Neural progenitor cell (in vitro differentiated cells): ENCODE results near the gene SPDYE16. TPM values are rescaled to one million over a fixed set of nuclear protein-coding genes. Genes with fewer than 3 reads are reported as not detected.
"Not testable (repeated sequence)": the region's sequence is repeated elsewhere in the genome, so short reads cannot be mapped to it uniquely, and the experiment has no call there.

ENCODE experiments used
- DNase-seq: peaks from one replicate; pipeline ENCODE4 v3.0.0-alpha.2; 2016; ENCODE audit warnings: low spot score
- H2AFZ ChIP-seq: fragments of 200-600 bp; sonication (generic); replicated peaks from 2 replicates; pipeline ENCODE4 v1.6.1; 2016; ENCODE audit warnings: antibody characterized with exemption
- H3F3A ChIP-seq: fragments of 200-600 bp; sonication (generic); 2 replicates; pipeline ENCODE4 v1.6.1; 2016; ENCODE audit warnings: antibody characterized with exemption, low read depth
- H3K27ac ChIP-seq: fragments of 200-600 bp; sonication (generic); 2 replicates; pipeline ENCODE4 v1.5.1; 2016; ENCODE audit warnings: mild to moderate bottlenecking
- H3K27me3 ChIP-seq: fragments of 200-600 bp; sonication (generic); 2 replicates; pipeline ENCODE4 v1.6.1; 2016; ENCODE audit warnings: mild to moderate bottlenecking, moderate library complexity
- H3K36me3 ChIP-seq: fragments of 200-600 bp; sonication (generic); 2 replicates; pipeline ENCODE4 v1.5.1; 2016
- H3K4me1 ChIP-seq: fragments of 200-600 bp; sonication (generic); 2 replicates; pipeline ENCODE4 v1.6.1; 2016; ENCODE audit warnings: mixed run types
- H3K4me2 ChIP-seq: fragments of 200-600 bp; sonication (generic); 2 replicates; pipeline ENCODE4 v1.6.1; 2016
- H3K4me3 ChIP-seq: fragments of 200-600 bp; sonication (generic); 2 replicates; pipeline ENCODE4 v1.5.1; 2016
- H3K79me2 ChIP-seq: fragments of 200-600 bp; sonication (generic); 2 replicates; pipeline ENCODE4 v1.6.1; 2016; ENCODE audit warnings: low read depth
- H3K9ac ChIP-seq: fragments of 200-600 bp; sonication (generic); 2 replicates; pipeline ENCODE4 v1.6.1; 2016
- H3K9me3 ChIP-seq: fragments of 200-600 bp; sonication (generic); 2 replicates; pipeline ENCODE4 v1.5.1; 2016; ENCODE audit warnings: low read depth
- H4K20me1 ChIP-seq: fragments of 200-600 bp; sonication (generic); 2 replicates; pipeline ENCODE4 v1.6.1; 2016; ENCODE audit warnings: low read depth
- H3K27ac Mint-ChIP-seq: 3 replicates; pipeline ENCODE4 v1.8.0; 2021; ENCODE audit warnings: mixed read lengths
- H3K27me3 Mint-ChIP-seq: 2 replicates; pipeline ENCODE4 v1.8.0; 2022; ENCODE audit warnings: low read depth, mild to moderate bottlenecking, inconsistent platforms, moderate library complexity, mixed read lengths; ENCODE audit not compliant: insufficient read depth
- H3K36me3 Mint-ChIP-seq: 3 replicates; pipeline ENCODE4 v1.8.0; 2021; ENCODE audit warnings: mixed read lengths
- H3K4me1 Mint-ChIP-seq: 3 replicates; pipeline ENCODE4 v1.8.0; 2021; ENCODE audit warnings: mixed read lengths
- H3K4me3 Mint-ChIP-seq: 3 replicates; pipeline ENCODE4 v1.8.0; 2021; ENCODE audit warnings: mild to moderate bottlenecking, moderate library complexity, mixed read lengths
- H3K9me3 Mint-ChIP-seq: 3 replicates; pipeline ENCODE4 v1.8.0; 2020; ENCODE audit warnings: mixed read lengths
- total RNA-seq: library from RNA; depleted of rRNA; stranded (reverse); fragments of >200 nt; gene quantifications from 2 replicates; pipeline ENCODE4 v1.2.3, GENCODE V29; 2015; ENCODE audit warnings: low replicate concordance

The SPDYE16 gene
- total RNA-seq, 1 donor from 2014 or later: 0.28 TPM

GRCh38 chr7:76565001-76565400 lies 21.9 kb upstream of the SPDYE16 start:
- DNase-seq, H3K27ac ChIP-seq, H2AFZ ChIP-seq, H3K36me3 ChIP-seq, H3K4me1 ChIP-seq, H3K4me2 ChIP-seq, H3K4me1 Mint-ChIP-seq, H3K4me3 Mint-ChIP-seq, H3K27ac Mint-ChIP-seq, H3K9ac ChIP-seq, H3K27me3 Mint-ChIP-seq, H3K9me3 ChIP-seq, H4K20me1 ChIP-seq, H3K4me3 ChIP-seq, H3F3A ChIP-seq, H3K27me3 ChIP-seq: not testable (repeated sequence)
- peaks cover 47% of the 10 kb centered on the region for H3K79me2 ChIP-seq
- peaks cover 22% of the 10 kb centered on the region for H3K36me3 Mint-ChIP-seq
- H3K9me3 Mint-ChIP-seq: peaks cover 25% of the 10 kb centered on the region

- Mint-ChIP-seq H3K9me3 (peaks cover 17% of the 10 kb centered on the region), H3K36me3 (peaks cover 21% of the 10 kb centered on the region)
- not testable (repeated sequence) for H3K36me3 ChIP-seq, H3K9me3 ChIP-seq, H4K20me1 ChIP-seq, H3K4me3 Mint-ChIP-seq, H3K4me2 ChIP-seq, H3K4me3 ChIP-seq, H3K27me3 ChIP-seq, H3K9ac ChIP-seq, H3F3A ChIP-seq, H3K27me3 Mint-ChIP-seq, DNase-seq, H3K4me1 ChIP-seq, H2AFZ ChIP-seq, H3K4me1 Mint-ChIP-seq, H3K27ac ChIP-seq, H3K27ac Mint-ChIP-seq
- peaks cover 35% of the 10 kb centered on the region for H3K79me2 ChIP-seq
These were observed 18.2 kb upstream of the SPDYE16 start for GRCh38 chr7:76561342-76561741.

- H3K27ac ChIP-seq, H3K4me3 ChIP-seq, H3K9ac ChIP-seq, H3K27me3 Mint-ChIP-seq, H3K36me3 ChIP-seq, H3F3A ChIP-seq, H4K20me1 ChIP-seq, H3K4me1 Mint-ChIP-seq, H3K9me3 ChIP-seq, H3K27me3 ChIP-seq, DNase-seq, H3K4me2 ChIP-seq, H2AFZ ChIP-seq, H3K4me1 ChIP-seq, H3K4me3 Mint-ChIP-seq, H3K27ac Mint-ChIP-seq: not testable (repeated sequence)
- H3K9me3 Mint-ChIP-seq: peaks cover 10% of the 10 kb centered on the region
- peaks cover 18% of the 10 kb centered on the region for H3K36me3 Mint-ChIP-seq
- peaks cover 34% of the 10 kb centered on the region for H3K79me2 ChIP-seq
These were observed 17.1 kb upstream of the SPDYE16 start for GRCh38 chr7:76560157-76560556.

GRCh38 chr7:76559685-76560084 lies 16.6 kb upstream of the SPDYE16 start:
- H3K4me3 Mint-ChIP-seq, H3K4me3 ChIP-seq, DNase-seq, H3K27me3 Mint-ChIP-seq, H3K27ac Mint-ChIP-seq, H2AFZ ChIP-seq, H3K4me1 ChIP-seq, H4K20me1 ChIP-seq, H3K27me3 ChIP-seq, H3K27ac ChIP-seq, H3K36me3 ChIP-seq, H3K9ac ChIP-seq, H3K4me2 ChIP-seq, H3K9me3 ChIP-seq, H3K4me1 Mint-ChIP-seq, H3F3A ChIP-seq: not testable (repeated sequence)
- H3K79me2 ChIP-seq: peaks cover 37% of the 10 kb centered on the region
- Mint-ChIP-seq H3K9me3 (peaks cover 10% of the 10 kb centered on the region), H3K36me3 (peaks cover 20% of the 10 kb centered on the region)

GRCh38 chr7:76551992-76552391 lies 8.9 kb upstream of the SPDYE16 start:
- H3K36me3 ChIP-seq, H3K4me3 ChIP-seq, H3K4me1 ChIP-seq, H3K27me3 Mint-ChIP-seq, H3K9me3 Mint-ChIP-seq, H3K9ac ChIP-seq, H3K27ac Mint-ChIP-seq, H3F3A ChIP-seq, H3K4me1 Mint-ChIP-seq, H4K20me1 ChIP-seq, H3K9me3 ChIP-seq, H3K4me2 ChIP-seq, H2AFZ ChIP-seq, DNase-seq, H3K27me3 ChIP-seq, H3K36me3 Mint-ChIP-seq, H3K27ac ChIP-seq: not testable (repeated sequence)
- peaks cover 40% of the 10 kb centered on the region for H3K79me2 ChIP-seq
- peak overlapping the region; percentile 13 for H3K4me3 Mint-ChIP-seq

GRCh38 chr7:76549855-76550248 lies 6.8 kb upstream of the SPDYE16 start:
- H2AFZ ChIP-seq, DNase-seq, H3K9me3 ChIP-seq, H3K27ac Mint-ChIP-seq, H3K4me1 Mint-ChIP-seq, H3K36me3 ChIP-seq, H3K27ac ChIP-seq, H3K36me3 Mint-ChIP-seq, H3K27me3 ChIP-seq, H3K4me1 ChIP-seq, H3K27me3 Mint-ChIP-seq, H3F3A ChIP-seq, H3K9me3 Mint-ChIP-seq, H4K20me1 ChIP-seq: not testable (repeated sequence)
- peak overlapping the region; percentile 96 for H3K4me3 ChIP-seq
- peaks cover 33% of the 10 kb centered on the region for H3K79me2 ChIP-seq
- peak overlapping the region; percentile 92 for H3K4me2 ChIP-seq
- peak overlapping the region; percentile 77 for H3K9ac ChIP-seq
- peak overlapping the region; percentile 93 for H3K4me3 Mint-ChIP-seq

- H3K9me3 Mint-ChIP-seq, H3K36me3 ChIP-seq, H3K9me3 ChIP-seq, H4K20me1 ChIP-seq, H3K4me1 Mint-ChIP-seq, H3F3A ChIP-seq, H3K27me3 Mint-ChIP-seq, H3K4me1 ChIP-seq, H3K27me3 ChIP-seq, H3K36me3 Mint-ChIP-seq: not testable (repeated sequence)
- Histone ChIP-seq H2AFZ (peak overlapping the region; percentile 63), H3K79me2 (peaks cover 27% of the 10 kb centered on the region), H3K4me2 (peak overlapping the region; percentile 92), H3K4me3 (peak overlapping the region; percentile 96), H3K9ac (peak overlapping the region; percentile 77), H3K27ac (peak overlapping the region; percentile 56)
- H3K27ac Mint-ChIP-seq: peak overlapping the region; percentile 91
- peak overlapping the region; percentile 93 for H3K4me3 Mint-ChIP-seq
- peak; percentile 84 for DNase-seq
These were observed 6.1 kb upstream of the SPDYE16 start for GRCh38 chr7:76549025-76549854.

- H3K36me3 Mint-ChIP-seq, H4K20me1 ChIP-seq, H3K9me3 Mint-ChIP-seq: not testable (repeated sequence)
These were observed 11.5 kb downstream of the SPDYE16 start for GRCh38 chr7:76531643-76532042.

More at GRCh38 chr7:76531643-76532042, 11.5 kb downstream of the SPDYE16 start:
- not testable (repeated sequence) for H3K4me3 ChIP-seq, H2AFZ ChIP-seq, H3K36me3 ChIP-seq, DNase-seq, H3F3A ChIP-seq, H3K79me2 ChIP-seq, H3K27me3 ChIP-seq, H3K27ac ChIP-seq, H3K4me3 Mint-ChIP-seq, H3K4me2 ChIP-seq, H3K27ac Mint-ChIP-seq, H3K4me1 ChIP-seq, H3K4me1 Mint-ChIP-seq, H3K27me3 Mint-ChIP-seq, H3K9ac ChIP-seq, H3K9me3 ChIP-seq
